Astrocyte (in vitro differentiated cells and primary cell): ENCODE measurements around the gene TAF3. TPM values are rescaled to one million over a fixed set of nuclear protein-coding genes. Genes with fewer than 3 reads are reported as not detected.
A peak's percentile ranks its signal among the peaks of the same experiment; 100 is the strongest.

Source experiments
- DNase-seq: peaks from one replicate; pipeline ENCODE4 v3.0.0-alpha.2; 2010; ENCODE audit warnings: low read depth
- FAIRE-seq: peaks from 2 replicates; lab custom pipeline; 2011; peaks lifted over from hg19 to GRCh38; lab: Jason Lieb, UNC
- H2AFZ ChIP-seq: 2 replicates; pipeline ENCODE4 v1.6.0; 2012; ENCODE audit warnings: low read depth, low read length, inconsistent platforms
- H3K27ac ChIP-seq: 2 replicates; pipeline ENCODE4 v1.5.1; 2011; ENCODE audit warnings: low read depth, low read length, inconsistent platforms
- H3K27me3 ChIP-seq: 2 replicates; pipeline ENCODE4 v1.6.0; 2011; ENCODE audit warnings: low read length, inconsistent platforms; ENCODE audit not compliant: insufficient read depth
- H3K36me3 ChIP-seq: 2 replicates; pipeline ENCODE4 v1.5.1; 2011; ENCODE audit warnings: low read length, inconsistent platforms; ENCODE audit not compliant: insufficient read depth
- H3K4me1 ChIP-seq: 2 replicates; pipeline ENCODE4 v1.5.1; 2011; ENCODE audit warnings: low read length, inconsistent platforms; ENCODE audit not compliant: insufficient read depth
- H3K4me2 ChIP-seq: 2 replicates; pipeline ENCODE4 v1.6.0; 2012; ENCODE audit warnings: low read length, inconsistent platforms
- H3K4me3 ChIP-seq: 2 replicates; pipeline ENCODE4 v1.5.1; 2011; ENCODE audit warnings: low read depth, mild to moderate bottlenecking, low read length, inconsistent platforms; ENCODE audit not compliant: insufficient read depth
- H3K79me2 ChIP-seq: 2 replicates; pipeline ENCODE4 v1.6.0; 2012; ENCODE audit warnings: mild to moderate bottlenecking, low read length, inconsistent platforms; ENCODE audit not compliant: insufficient read depth
- H3K9ac ChIP-seq: 2 replicates; pipeline ENCODE4 v1.6.0; 2012; ENCODE audit warnings: mild to moderate bottlenecking, low read length, inconsistent platforms
- H3K9me3 ChIP-seq: 2 replicates; pipeline ENCODE4 v1.5.1; 2012; ENCODE audit warnings: low read depth, mild to moderate bottlenecking, low read length, inconsistent platforms; ENCODE audit not compliant: insufficient read depth
- H4K20me1 ChIP-seq: 2 replicates; pipeline ENCODE4 v1.6.0; 2012; ENCODE audit warnings: low read length, inconsistent platforms; ENCODE audit not compliant: insufficient read depth
- H3K27ac Mint-ChIP-seq: one replicate; pipeline ENCODE4 v1.8.0; 2021; ENCODE audit warnings: mild to moderate bottlenecking, mixed read lengths; ENCODE audit not compliant: unreplicated experiment
- H3K27me3 Mint-ChIP-seq: one replicate; pipeline ENCODE4 v1.8.0; 2021; ENCODE audit warnings: low read depth, mixed read lengths; ENCODE audit not compliant: unreplicated experiment
- H3K36me3 Mint-ChIP-seq: one replicate; pipeline ENCODE4 v1.8.0; 2021; ENCODE audit warnings: low read depth, mixed read lengths; ENCODE audit not compliant: unreplicated experiment
- H3K4me1 Mint-ChIP-seq: one replicate; pipeline ENCODE4 v1.8.0; 2021; ENCODE audit warnings: low read depth, mixed read lengths; ENCODE audit not compliant: unreplicated experiment
- H3K4me3 Mint-ChIP-seq: one replicate; pipeline ENCODE4 v1.8.0; 2021; ENCODE audit warnings: mild to moderate bottlenecking, moderate library complexity, mixed read lengths; ENCODE audit not compliant: unreplicated experiment
- H3K9me3 Mint-ChIP-seq: one replicate; pipeline ENCODE4 v1.8.0; 2021; ENCODE audit warnings: mild to moderate bottlenecking, mixed read lengths; ENCODE audit not compliant: unreplicated experiment
- EZH2 ChIP-seq: IDR thresholded peaks from 2 replicates; pipeline ENCODE4 v1.6.1; 2012; ENCODE audit warnings: mild to moderate bottlenecking, low read length, inconsistent platforms; ENCODE audit not compliant: insufficient read depth
- total RNA-seq: library from RNA; stranded (reverse); gene quantifications from 2 replicates; pipeline ENCODE4 v1.2.1, GENCODE V29; 2021
- TF ChIP-seq, protein P1 (sequence below): IDR thresholded peaks from 2 replicates; pipeline ENCODE4 v1.5.1; 2011; ENCODE audit warnings: low read depth, mild to moderate bottlenecking, inconsistent platforms, low read length, moderate library complexity; ENCODE audit not compliant: insufficient read depth

TAF3 gene
- total RNA-seq, 1 donor from 2014 or later, result 10.2 TPM

- Histone ChIP-seq H2AFZ (no peak overlapping the region), H3K79me2 (no peaks in the 10 kb centered on the region), H3K4me2 (peak overlapping the region; percentile 85), H3K9ac (no peak overlapping the region), H4K20me1 (no peaks in the 10 kb centered on the region), H3K9me3 (no peaks in the 10 kb centered on the region), H3K27ac (no peak overlapping the region), H3K36me3 (no peaks in the 10 kb centered on the region), H3K4me3 (no peak overlapping the region), H3K27me3 (peaks cover 38% of the 10 kb centered on the region), H3K4me1 (peaks cover 21% of the 10 kb centered on the region)
- FAIRE-seq, result no peak
- Mint-ChIP-seq H3K27me3 (peaks cover 19% of the 10 kb centered on the region), H3K4me1 (peaks cover 68% of the 10 kb centered on the region), H3K27ac (peak overlapping the region; percentile 81), H3K36me3 (peaks cover 10% of the 10 kb centered on the region), H3K9me3 (no peaks in the 10 kb centered on the region), H3K4me3 (peak overlapping the region; percentile 54)
- peak; percentile 48 for DNase-seq
- TF ChIP-seq, protein P1, sequence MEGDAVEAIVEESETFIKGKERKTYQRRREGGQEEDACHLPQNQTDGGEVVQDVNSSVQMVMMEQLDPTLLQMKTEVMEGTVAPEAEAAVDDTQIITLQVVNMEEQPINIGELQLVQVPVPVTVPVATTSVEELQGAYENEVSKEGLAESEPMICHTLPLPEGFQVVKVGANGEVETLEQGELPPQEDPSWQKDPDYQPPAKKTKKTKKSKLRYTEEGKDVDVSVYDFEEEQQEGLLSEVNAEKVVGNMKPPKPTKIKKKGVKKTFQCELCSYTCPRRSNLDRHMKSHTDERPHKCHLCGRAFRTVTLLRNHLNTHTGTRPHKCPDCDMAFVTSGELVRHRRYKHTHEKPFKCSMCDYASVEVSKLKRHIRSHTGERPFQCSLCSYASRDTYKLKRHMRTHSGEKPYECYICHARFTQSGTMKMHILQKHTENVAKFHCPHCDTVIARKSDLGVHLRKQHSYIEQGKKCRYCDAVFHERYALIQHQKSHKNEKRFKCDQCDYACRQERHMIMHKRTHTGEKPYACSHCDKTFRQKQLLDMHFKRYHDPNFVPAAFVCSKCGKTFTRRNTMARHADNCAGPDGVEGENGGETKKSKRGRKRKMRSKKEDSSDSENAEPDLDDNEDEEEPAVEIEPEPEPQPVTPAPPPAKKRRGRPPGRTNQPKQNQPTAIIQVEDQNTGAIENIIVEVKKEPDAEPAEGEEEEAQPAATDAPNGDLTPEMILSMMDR, result no peak
- no peak for TF ChIP-seq EZH2
These were observed 243.2 kb downstream of the TAF3 start for GRCh38 chr10:8061274-8062211.

DNA sequence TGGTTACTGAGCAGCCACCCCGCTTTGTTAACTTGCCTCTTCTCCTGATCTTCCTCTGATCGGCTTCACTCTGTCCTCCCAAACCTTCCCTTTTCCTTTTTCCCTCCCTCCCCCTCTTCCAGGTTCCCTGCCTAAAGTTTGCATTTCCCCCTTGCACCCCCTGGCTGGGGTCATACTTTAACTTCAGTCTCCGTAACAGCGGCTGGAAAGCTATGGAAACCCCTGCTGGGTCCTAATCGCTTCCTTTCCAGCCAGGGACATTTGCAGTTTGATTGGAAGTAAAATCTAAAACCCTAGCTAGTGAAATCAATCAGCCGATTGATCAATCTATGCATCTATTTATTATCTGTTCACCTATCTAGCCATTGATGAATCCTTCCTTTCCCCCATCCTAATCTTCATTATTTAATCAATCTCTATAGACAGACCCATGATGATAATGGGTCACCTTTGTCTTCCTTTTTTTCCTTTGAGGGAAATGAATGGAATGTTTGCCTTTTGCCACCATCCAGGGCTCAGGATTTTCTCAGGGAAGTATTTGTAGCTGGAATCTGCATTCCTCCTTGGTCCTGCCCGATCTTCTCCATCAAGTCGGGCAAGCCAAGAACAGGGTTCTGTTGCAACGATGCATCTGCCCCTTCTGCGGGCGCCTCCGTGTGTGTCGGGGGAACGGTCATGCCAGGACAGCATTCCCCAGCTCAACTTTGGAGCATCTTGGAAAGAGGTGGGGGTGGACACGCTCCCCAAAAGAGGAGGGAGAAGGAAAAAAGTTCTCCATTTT is 245.0 kb downstream of the TAF3 start:
- no peak for FAIRE-seq
- peak overlapping the region; percentile 48 for H3K4me2 ChIP-seq
- no peak overlapping the region for H3K9ac ChIP-seq
- no peak overlapping the region for H3K27ac ChIP-seq
- peaks cover 34% of the 10 kb centered on the region for H3K27me3 ChIP-seq
- no peaks in the 10 kb centered on the region for H3K36me3 ChIP-seq
- Mint-ChIP-seq H3K9me3 (no peaks in the 10 kb centered on the region), H3K27ac (peak overlapping the region; percentile 56), H3K4me3 (peak overlapping the region; percentile 5), H3K36me3 (peaks cover 7% of the 10 kb centered on the region), H3K4me1 (peaks cover 69% of the 10 kb centered on the region), H3K27me3 (peaks cover 9% of the 10 kb centered on the region)
- H3K9me3 ChIP-seq, result no peaks in the 10 kb centered on the region
- no peaks in the 10 kb centered on the region for H3K79me2 ChIP-seq
- no peaks in the 10 kb centered on the region for H4K20me1 ChIP-seq
- peaks cover 21% of the 10 kb centered on the region for H3K4me1 ChIP-seq
- no peak for TF ChIP-seq EZH2
- TF ChIP-seq, protein P1, result no peak
- DNase-seq, result no peak
- H3K4me3 ChIP-seq, result no peak overlapping the region
- H2AFZ ChIP-seq, result no peak overlapping the region
